NCI-H2196 (cell line): Measurements from ENCODE around the gene MED10.

Experiments
- DNase-seq: peaks from one replicate; lab custom pipeline; 2025; ENCODE audit not compliant: unreplicated experiment; lab: John Stamatoyannopoulos, UW

The MED10 gene

GRCh38 chr5:6353602-6354302, 24.6 kb downstream of the MED10 start:
- no peak for DNase-seq

GRCh38 chr5:6350277-6351090, 27.9 kb downstream of the MED10 start:
- no peak for DNase-seq

DNA sequence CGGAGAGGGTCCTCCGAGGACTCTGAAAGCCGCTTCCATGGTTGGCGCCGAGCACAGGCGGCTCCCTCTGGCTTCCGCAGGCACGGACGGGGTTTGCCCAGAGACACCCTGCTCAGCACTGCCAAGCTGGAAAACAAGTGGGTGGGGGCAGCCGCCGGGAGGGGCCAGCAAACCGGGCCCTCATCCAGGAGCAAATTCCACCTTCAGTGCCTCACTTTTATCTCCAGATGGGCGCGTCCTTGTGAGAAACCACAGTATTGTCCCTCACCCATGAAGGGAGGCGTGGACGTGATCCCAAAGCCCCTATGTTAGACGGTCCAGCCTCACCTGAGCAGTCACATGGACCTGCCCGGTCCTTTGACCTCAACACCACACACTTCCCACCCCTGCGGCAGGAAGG, 29.0 kb downstream of the MED10 start:
- DNase-seq, result no peak

DNA sequence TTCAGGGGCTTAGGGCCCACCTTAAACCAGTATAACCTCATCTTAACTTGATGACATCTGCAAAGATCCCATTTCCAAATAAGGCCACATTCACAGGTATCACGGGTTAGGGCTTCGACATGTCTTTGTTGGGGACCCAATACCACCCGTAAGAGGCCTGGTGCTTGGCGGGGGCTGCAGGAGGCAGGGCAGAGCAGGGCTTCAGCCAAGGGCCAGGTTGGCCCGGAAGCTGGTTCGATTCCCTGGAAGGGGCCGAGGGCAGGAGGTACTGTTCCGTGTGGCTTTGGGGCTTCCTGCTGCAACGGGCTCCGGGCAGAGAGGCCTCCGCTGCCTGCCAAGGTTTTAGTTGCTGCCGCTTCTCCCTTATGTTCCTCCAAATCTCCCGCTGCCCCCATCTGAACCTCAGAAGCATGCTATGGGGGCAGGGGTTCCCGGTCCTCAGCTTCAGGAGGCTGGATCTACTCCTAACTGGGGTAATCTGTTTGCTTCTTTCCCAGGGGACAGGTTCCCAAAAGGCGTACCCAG, 29.8 kb downstream of the MED10 start:
- DNase-seq, result no peak

GRCh38 chr5:6347673-6348072, 30.7 kb downstream of the MED10 start:
- DNase-seq, result no peak

DNA sequence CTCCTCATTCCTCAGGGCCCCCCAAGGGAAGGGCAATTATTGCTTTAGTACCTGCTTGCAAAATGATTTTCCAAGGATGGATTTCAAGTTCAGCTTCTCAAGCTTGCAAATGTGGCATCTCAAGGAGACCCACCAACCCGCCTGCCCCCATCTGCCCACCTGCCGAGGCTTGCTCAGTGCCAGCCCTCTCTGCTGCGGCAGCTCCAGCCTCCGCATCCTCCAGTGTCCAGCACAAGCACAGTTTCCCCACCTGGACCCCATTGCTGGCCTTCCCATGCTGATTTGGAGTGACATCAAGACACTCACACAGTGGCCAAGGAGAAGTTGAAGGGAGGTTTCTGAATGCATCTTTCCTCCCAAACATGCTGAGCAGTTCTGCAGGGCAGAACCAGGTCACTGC, 31.2 kb downstream of the MED10 start:
- no peak for DNase-seq

- no peak for DNase-seq
Observed at GRCh38 chr5:6344593-6344989, 33.8 kb downstream of the MED10 start.

DNA sequence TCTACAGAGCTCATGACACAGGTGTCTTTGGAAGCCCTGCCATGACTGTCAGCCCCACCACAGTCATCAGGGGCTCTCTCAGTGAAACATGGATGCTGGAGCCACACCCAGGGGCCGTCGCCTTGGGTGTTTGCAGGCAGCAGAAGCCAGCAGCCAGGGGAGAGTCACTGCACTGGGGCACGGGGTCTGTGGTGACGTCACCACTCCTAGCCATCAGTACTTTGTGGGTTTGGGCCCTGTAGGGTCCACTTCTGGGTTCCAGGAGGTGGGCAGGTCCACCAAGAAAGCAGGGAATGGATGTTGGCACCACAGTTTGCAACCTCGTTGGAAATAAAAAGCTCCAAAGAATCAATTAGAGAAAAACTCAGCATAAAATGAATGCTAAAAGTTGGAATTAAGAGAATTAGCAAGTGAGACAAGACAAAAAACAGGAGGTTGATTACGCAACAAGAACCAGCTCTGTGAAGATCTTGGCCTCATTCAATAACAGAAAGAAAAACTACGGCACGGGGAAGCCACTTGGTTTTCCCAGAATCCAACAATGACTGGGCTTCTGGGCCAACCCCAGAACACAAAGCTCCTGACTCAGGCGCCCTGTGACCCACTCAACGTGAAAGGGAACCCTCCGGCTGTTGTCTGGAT, 34.3 kb downstream of the MED10 start:
- DNase-seq, result no peak

GRCh38 chr5:6342689-6343315, 35.5 kb downstream of the MED10 start:
- DNase-seq, result no peak

- DNase-seq, result no peak
Observed at GRCh38 chr5:6340100-6340499, 38.2 kb downstream of the MED10 start.

GRCh38 chr5:6338871-6339270, 39.5 kb downstream of the MED10 start:
- no peak for DNase-seq

- no peak for DNase-seq
Observed at GRCh38 chr5:6338135-6338534, 40.2 kb downstream of the MED10 start.

GRCh38 chr5:6333182-6333905, 45.0 kb downstream of the MED10 start:
- DNase-seq, result no peak

GRCh38 chr5:6328173-6328572, 50.2 kb downstream of the MED10 start:
- no peak for DNase-seq

DNA sequence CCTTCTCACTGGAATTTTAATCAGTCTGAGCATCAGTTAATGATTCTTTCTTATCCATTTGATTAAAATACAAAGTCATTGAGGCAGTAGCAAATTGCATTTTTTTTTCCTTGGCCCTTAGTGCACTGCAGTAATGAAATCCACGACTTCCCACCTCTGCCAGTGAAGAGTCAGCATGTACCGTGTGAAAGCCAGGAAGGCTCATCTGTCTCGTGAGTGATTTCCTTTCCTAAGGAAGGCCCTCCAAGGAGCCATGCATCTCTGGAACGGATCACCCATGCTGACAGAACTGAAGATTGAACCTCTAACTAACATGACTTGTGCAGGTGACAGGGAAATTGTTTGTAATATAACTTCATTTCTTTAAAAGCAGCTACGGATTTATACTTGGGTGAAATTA, 51.6 kb downstream of the MED10 start:
- no peak for DNase-seq

DNA sequence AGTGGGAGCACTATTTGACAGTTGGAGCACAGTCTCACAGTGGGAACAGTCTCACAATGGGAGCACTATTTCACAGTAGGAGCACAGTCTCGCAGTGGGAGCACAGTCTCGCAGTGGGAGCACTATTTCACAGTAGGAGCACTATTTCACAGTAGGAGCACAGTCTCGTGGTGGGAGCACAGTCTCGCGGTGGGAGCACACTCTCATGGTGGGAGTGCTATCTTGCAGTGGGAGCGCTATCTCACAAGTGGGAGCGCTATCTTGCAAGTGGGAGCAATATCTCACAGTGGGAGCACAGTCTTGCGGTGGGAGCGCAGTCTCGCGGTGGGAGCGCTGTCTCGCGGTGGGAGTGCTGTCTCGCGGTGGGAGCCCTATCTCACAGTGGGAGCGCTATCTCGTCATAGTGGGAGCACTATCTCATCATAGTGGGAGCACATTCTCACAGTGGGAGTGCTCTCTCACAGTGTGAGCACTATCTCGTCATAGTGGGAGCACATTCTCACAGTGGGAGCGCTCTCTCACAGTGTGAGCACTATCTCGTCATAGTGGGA, 56.1 kb downstream of the MED10 start:
- no peak for DNase-seq
